GM12878 (cell line): ENCODE results near the gene PSMB3. TPM values are rescaled to one million over a fixed set of nuclear protein-coding genes. Genes with fewer than 3 reads are reported as not detected.

Experiments used
- ATAC-seq: fragments of 200-7000 bp; cut with Tn5 transposase; 3 replicates; pipeline ENCODE4 v1.9.1; 2020; ENCODE audit warnings: mild to moderate bottlenecking, moderate library complexity
- BruUV-seq: library from RNA; stranded (reverse); fragments of 400-500 nt; replicated peaks from 2 replicates; lab custom pipeline; 2021; lab: Mats Ljungman, UMichigan
- CTCF ChIA-PET: fragments of 300-600 bp; sonication (Branson Sonifier 250); formaldehyde crosslinking; extraction: SDS; loops from one replicate; lab custom pipeline; 2021; ENCODE audit warnings: inconsistent platforms; lab: Yijun Ruan, JAX
- POLR2A ChIA-PET: fragments of 350-600 bp; formaldehyde crosslinking; extraction: SDS; loops from one replicate; lab custom pipeline; 2021; ENCODE audit warnings: inconsistent platforms; lab: Charles Lee
- RAD21 ChIA-PET: fragments of 300-600 bp; sonication (Branson Sonifier 250); formaldehyde crosslinking; loops from one replicate; lab custom pipeline; 2023; ENCODE audit warnings: antibody characterized with exemption; ENCODE audit not compliant: unreplicated experiment; lab: Charles Lee
- SMC1A ChIA-PET: fragments of 300-600 bp; sonication (Branson Sonifier 250); formaldehyde crosslinking; loops from one replicate; lab custom pipeline; 2023; ENCODE audit not compliant: unreplicated experiment, uncharacterized antibody; lab: Charles Lee
- DNase-seq: peaks from one replicate; pipeline ENCODE4 v3.0.0-alpha.2; 2011; ENCODE audit warnings: low read depth, low spot score
- FAIRE-seq: peaks from 3 replicates; lab custom pipeline; 2011; peaks lifted over from hg19 to GRCh38; lab: Jason Lieb, UNC
- H2AFZ ChIP-seq: 2 replicates; pipeline ENCODE4 v1.6.0; 2011; ENCODE audit warnings: low read depth, low read length, control low read depth; ENCODE audit not compliant: control insufficient read depth
- H3K27ac ChIP-seq: 2 replicates; pipeline ENCODE4 v1.5.1; 2011; ENCODE audit warnings: control low read depth; ENCODE audit not compliant: control insufficient read depth, insufficient read depth
- H3K27me3 ChIP-seq, 2 experiments: replicated peaks in 1 of 2; 2 replicates each; pipeline versions ENCODE4 v1.6.0 to v1.6.1; 2011; ENCODE audit warnings: low read length in 1 of 2; ENCODE audit not compliant: control insufficient read depth in 2 of 2, insufficient read depth in 2 of 2
- H3K36me3 ChIP-seq, 2 experiments: 2 replicates each; pipeline ENCODE4 v1.5.1; 2011; ENCODE audit warnings: low read length in 1 of 2; ENCODE audit not compliant: control insufficient read depth in 2 of 2, insufficient read depth in 2 of 2
- H3K4me1 ChIP-seq: 2 replicates; pipeline ENCODE4 v1.6.1; 2011; ENCODE audit warnings: mild to moderate bottlenecking, low read length, moderate library complexity, mixed read lengths; ENCODE audit not compliant: control insufficient read depth, insufficient read depth
- H3K4me2 ChIP-seq: 2 replicates; pipeline ENCODE4 v1.6.0; 2011; ENCODE audit warnings: control low read depth; ENCODE audit not compliant: control insufficient read depth, insufficient read depth
- H3K4me3 ChIP-seq: fragments of 200-600 bp; sonication (generic); 2 replicates; pipeline ENCODE4 v1.5.1; 2016
- H3K79me2 ChIP-seq: 2 replicates; pipeline ENCODE4 v1.6.0; 2011; ENCODE audit warnings: low read length; ENCODE audit not compliant: control insufficient read depth, insufficient read depth
- H3K9ac ChIP-seq: 2 replicates; pipeline ENCODE4 v1.8.0; 2011; ENCODE audit warnings: low read length, control low read depth, mixed read lengths; ENCODE audit not compliant: control insufficient read depth, insufficient read depth
- H3K9me3 ChIP-seq: replicated peaks from 3 replicates; pipeline ENCODE4 v1.5.1; 2011; ENCODE audit warnings: mild to moderate bottlenecking, low read length; ENCODE audit not compliant: control insufficient read depth, insufficient read depth
- H4K20me1 ChIP-seq: 2 replicates; pipeline ENCODE4 v1.6.0; 2011; ENCODE audit not compliant: control insufficient read depth, insufficient read depth
- BACH1 ChIP-seq: fragments of 450-650 bp; IDR thresholded peaks from 2 replicates; pipeline ENCODE4 v1.6.1; 2017; ENCODE audit warnings: mild to moderate bottlenecking, borderline replicate concordance
- BHLHE40 ChIP-seq, 2 experiments: fragments of 450-650 bp in 1 of 2; IDR thresholded peaks; 2 replicates each; pipeline ENCODE4 v1.6.1; 2011 to 2017; ENCODE audit warnings: low read depth in 2 of 2, borderline replicate concordance in 1 of 2, improper control_type of control experiment in 1 of 2, low read length in 1 of 2, mild to moderate bottlenecking in 1 of 2
- CBX3 ChIP-seq: fragments of 200-600 bp; sonication (generic); IDR thresholded peaks from 2 replicates; pipeline ENCODE4 v1.6.1; 2016; ENCODE audit warnings: low read depth, borderline replicate concordance
- CBX5 ChIP-seq: sonication (generic); IDR thresholded peaks from 2 replicates; pipeline ENCODE4 v1.6.1; 2016; ENCODE audit warnings: low read depth, moderate library complexity, mild to moderate bottlenecking, inconsistent platforms
- CREB1 ChIP-seq: IDR thresholded peaks from 2 replicates; pipeline ENCODE4 v1.6.1; 2012; ENCODE audit warnings: low read depth, mild to moderate bottlenecking, inconsistent platforms
- CREM ChIP-seq: IDR thresholded peaks from 2 replicates; pipeline ENCODE4 v1.6.1; 2014; ENCODE audit warnings: antibody characterized with exemption, low read depth
- EGR1 ChIP-seq, 2 experiments: IDR thresholded peaks; 1 replicate in 1 of 2; 2 replicates in 1 of 2; pipeline ENCODE4 v1.6.1; 2011 to 2012; ENCODE audit warnings: low read depth in 2 of 2, low read length in 2 of 2, borderline replicate concordance in 1 of 2, mild to moderate bottlenecking in 1 of 2, moderate library complexity in 1 of 2
- ELK1 ChIP-seq: IDR thresholded peaks from 2 replicates; pipeline ENCODE4 v1.6.1; 2012; ENCODE audit warnings: low read depth, low read length, improper control_type of control experiment
- ETV6 ChIP-seq, 2 experiments: fragments of 450-650 bp in 1 of 2; IDR thresholded peaks in 1 of 2; conservative IDR thresholded peaks in 1 of 2; 2 replicates each; pipeline ENCODE4 v1.6.1; 2014; ENCODE audit warnings: antibody characterized with exemption in 1 of 2, borderline replicate concordance in 1 of 2, low read depth in 1 of 2, mild to moderate bottlenecking in 1 of 2, moderate library complexity in 1 of 2
- HSF1 ChIP-seq: fragments of 150-350 bp; IDR thresholded peaks from 2 replicates; pipeline ENCODE4 v1.6.1; 2014; ENCODE audit warnings: mild to moderate bottlenecking, low read depth, low read length
- IKZF1 ChIP-seq: fragments of 450-650 bp; conservative IDR thresholded peaks from 2 replicates; pipeline ENCODE4 v1.6.1; 2017; ENCODE audit warnings: antibody characterized with exemption, mild to moderate bottlenecking
- MTA2 ChIP-seq: fragments of 450-650 bp; IDR thresholded peaks from 2 replicates; pipeline ENCODE4 v1.6.1; 2016; ENCODE audit warnings: low read depth, mild to moderate bottlenecking, moderate library complexity
- NFYB ChIP-seq: IDR thresholded peaks from 2 replicates; pipeline ENCODE4 v1.6.1; 2011; ENCODE audit warnings: low read depth, mild to moderate bottlenecking, low read length, improper control_type of control experiment, moderate library complexity; ENCODE audit not compliant: insufficient read depth
- NR2C1 ChIP-seq: fragments of 450-650 bp; IDR thresholded peaks from 2 replicates; pipeline ENCODE4 v1.6.1; 2017; ENCODE audit warnings: antibody characterized with exemption, mild to moderate bottlenecking, moderate library complexity
- POU2F2 ChIP-seq: IDR thresholded peaks from 3 replicates; pipeline ENCODE4 v1.6.1; 2011; ENCODE audit warnings: low read depth, mild to moderate bottlenecking, low read length, borderline replicate concordance
- TCF3 ChIP-seq: IDR thresholded peaks from 2 replicates; pipeline ENCODE4 v1.6.1; 2012; ENCODE audit warnings: low read depth, mild to moderate bottlenecking, low read length, borderline replicate concordance; ENCODE audit not compliant: insufficient read depth
- YY1 ChIP-seq: IDR thresholded peaks from 2 replicates; pipeline ENCODE4 v1.6.1; 2011; ENCODE audit warnings: low read depth, mild to moderate bottlenecking, low read length
- ZNF217 ChIP-seq: fragments of 450-650 bp; IDR thresholded peaks from 2 replicates; pipeline ENCODE4 v1.6.1; 2017; ENCODE audit warnings: antibody characterized with exemption, mild to moderate bottlenecking
- WGBS: methylation state at CpG from one replicate; pipeline ENCODE4 v1.1.6; 2016; ENCODE audit warnings: low lambda C conversion rate; ENCODE audit not compliant: insufficient replicate concordance, insufficient coverage; ENCODE audit errors: missing lambda C conversion rate; 5-methylcytosine and 5-hydroxymethylcytosine counted together
- in situ Hi-C: fragments of 300-500 bp; cut with MboI; formaldehyde crosslinking; loops from 9 replicates; pipeline ENCODE4 v1.14.3; 2018; ENCODE audit warnings: mixed read lengths
- intact Hi-C: fragments of 100-400 bp; cut with micrococcal nuclease; formaldehyde crosslinking; loops from one replicate; pipeline ENCODE4 v1.14.2; 2022; ENCODE audit not compliant: unreplicated experiment
- polyA plus RNA-seq, 11 experiments: library from polyadenylated mRNA; depleted of rRNA in 4 of 11; unstranded in 6 of 11; stranded (reverse) in 5 of 11; fragments of >200 nt; fragmentation: Nextera tagmentation in 4 of 11; fragmentation: Illumina TruSeq in 1 of 11; extraction: Ambion mirVana in 4 of 11; extraction: Trizol in 1 of 11; gene quantifications; 1 replicate in 1 of 11; 2 replicates in 10 of 11; pipeline versions ENCODE4 v1.2.1 to v1.2.3, GENCODE V29; 2011 to 2016; ENCODE audit warnings: inconsistent platforms in 2 of 11, missing spikeins in 2 of 11, low read depth in 1 of 11
- total RNA-seq, 4 experiments: library from RNA; depleted of rRNA in 3 of 4; stranded (reverse); fragments of >200 nt in 3 of 4; fragmentation: Illumina TruSeq in 1 of 4; extraction: Trizol in 1 of 4; gene quantifications; 2 replicates each; pipeline versions ENCODE4 v1.2.1 to v1.2.3, GENCODE V29; 2013 to 2021

PSMB3 gene
- total and polyA plus RNA-seq, 10 of the 15 experiments (the other 5 are each of a cell fraction or from before 2014, with no cell fraction given): 300 to 2,130 (median 490) TPM

GRCh38 chr17:38704606-38705522, 47.7 kb upstream of the PSMB3 start, which contains the start of gene MLLT6:
Gene MLLT6 (plus strand): TSS chr17:38705273. CDS start chr17:38705633, 360 bp downstream.
- Histone ChIP-seq H3K79me2 (peaks cover 63% of the 10 kb centered on the region), H4K20me1 (no peaks in the 10 kb centered on the region), H2AFZ (no peak within 1 kb of the TSS), H3K4me3 (peak within 1 kb of the TSS; percentile 99), H3K9me3 (no peaks in the 10 kb centered on the region), H3K9ac (peak within 1 kb of the TSS; percentile 100), H3K36me3 (peaks cover 9 to 19% of the 10 kb centered on the region in 2 experiments; a peak in 3 of 4 replicates), H3K27me3 (no peaks in the 10 kb centered on the region), H3K27ac (peak within 1 kb of the TSS; percentile 100), H3K4me1 (peaks cover 25% of the 10 kb centered on the region), H3K4me2 (peak within 1 kb of the TSS; percentile 99)
- POLR2A ChIA-PET: interaction anchor here (0.6 to 1.8 kb wide), 6 partner anchors 9 to 166 kb away, joined by 3 to 7 read pairs (median 4); partner anchors contain the start of genes CISD3, LASP1 and PSMB3
- 1% methylated on average over 38 of the region's 100 CpGs for WGBS
- SMC1A ChIA-PET: interaction anchor here (1.0 to 4.3 kb wide), 6 partner anchors 15 to 164 kb away, joined by 3 to 26 read pairs (median 5); partner anchors contain the start of gene EPOP
- in situ Hi-C loops (no loop called here), intact Hi-C loops (loop anchor here (1.0 kb wide), 1 partner anchor 47 kb away; the partner anchor contains the start of gene PSMB3)
- ATAC-seq: peak; percentile 10
- DNase-seq: no peak
- BruUV-seq: no TSS peak
- FAIRE-seq: no peak
- CTCF ChIA-PET: interaction anchor here (0.6 to 3.2 kb wide), 4 partner anchors 26 to 379 kb away, joined by 3 to 17 read pairs (median 10); partner anchors contain the start of gene EPOP
- RAD21 ChIA-PET: interaction anchor here (0.6 to 3.8 kb wide), 5 partner anchors 26 to 163 kb away, joined by 3 to 24 read pairs (median 4); partner anchors contain the start of gene CISD3
- no peak for TF ChIP-seq ZNF217
- TF ChIP-seq IKZF1: peak; percentile 43
- peak; percentile 10 for TF ChIP-seq BACH1
- no peak for TF ChIP-seq HSF1
- no peak for TF ChIP-seq TCF3
- TF ChIP-seq NFYB: no peak
- no peak for TF ChIP-seq NR2C1
- peak; percentile 92 for TF ChIP-seq YY1
- no peak for TF ChIP-seq MTA2
- TF ChIP-seq ELK1: no peak
- TF ChIP-seq ETV6 (conservative IDR thresholded peaks at IDR 0.05 in 1 of 2, IDR thresholded peaks at IDR 0.05 in 1 of 2; ENCODE audit: borderline replicate concordance in 1 of 2, low read depth in 1 of 2): 0 out of 4 replicates have a peak, but pooled peaks of 1 of the 2 experiments have one; percentile 32
- TF ChIP-seq CREM: no peak
- 0 out of 2 replicates have a peak, but pooled peaks have one; percentile 13 for TF ChIP-seq CREB1
- TF ChIP-seq BHLHE40 (IDR thresholded peaks at IDR 0.05; ENCODE audit: borderline replicate concordance in 1 of 2, low read depth in 2 of 2, low read length in 1 of 2): peak; percentile 20 to 70; a peak in 3 of 4 replicates
- no peak for TF ChIP-seq POU2F2
- no peak for TF ChIP-seq CBX3
- TF ChIP-seq CBX5: no peak
- TF ChIP-seq EGR1 (IDR thresholded peaks at IDR 0.05; ENCODE audit: borderline replicate concordance in 1 of 2, low read depth in 2 of 2, low read length in 2 of 2): peak in 1 of 2 experiments; percentile 53; a peak in 1 of 3 replicates
